GM21381 (cell line): ENCODE data around the gene SH3RF2.
A peak's percentile ranks its signal among the peaks of the same experiment; 100 is the strongest.

ENCODE experiments used
- ATAC-seq: cut with Tn5 transposase; IDR thresholded peaks from one replicate; pipeline ENCODE4 v1.9.1; 2021; ENCODE audit warnings: mild to moderate bottlenecking, moderate library complexity; ENCODE audit not compliant: unreplicated experiment

Gene SH3RF2

DNA sequence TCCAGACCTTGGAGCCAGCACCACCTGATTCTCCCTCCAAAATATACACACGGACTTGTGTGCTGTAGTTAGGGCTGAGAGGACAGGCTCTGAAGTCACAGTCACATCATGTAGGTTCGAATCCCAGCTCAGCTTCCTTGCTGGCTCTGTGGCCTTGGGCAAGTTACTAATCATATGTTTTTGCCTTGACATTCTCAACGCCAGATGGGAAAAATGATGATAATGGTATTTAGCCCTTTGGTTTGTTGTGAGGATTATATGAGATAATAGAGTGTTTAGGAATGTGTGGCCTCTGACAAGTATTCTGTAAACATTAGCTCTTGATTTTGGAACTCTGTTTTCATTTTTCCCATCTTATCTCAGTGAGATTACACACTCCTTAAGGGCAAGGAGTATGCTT is 96.5 kb downstream of the SH3RF2 start:
- no peak for ATAC-seq

- ATAC-seq = no peak
These were observed 97.7 kb downstream of the SH3RF2 start for GRCh38 chr5:146034127-146034526.

DNA sequence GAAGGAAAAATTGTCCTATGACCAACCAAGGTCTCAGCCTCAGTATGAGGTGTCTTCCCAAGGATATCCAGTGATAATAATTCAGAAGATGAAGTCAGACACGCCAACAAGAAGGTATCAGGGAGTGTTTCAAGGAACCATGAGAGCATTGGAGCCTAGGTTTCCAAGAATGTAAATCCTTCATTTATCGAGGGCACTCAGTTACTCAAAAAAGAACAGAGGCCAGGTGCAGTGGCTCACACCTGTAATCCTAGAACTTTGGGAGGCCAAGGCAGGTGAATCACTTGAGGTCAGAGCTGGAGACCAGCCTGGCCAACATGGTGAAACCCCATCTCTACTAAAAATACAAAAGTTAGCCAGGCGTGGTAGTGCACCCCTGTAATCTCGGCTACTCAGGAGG is 98.2 kb downstream of the SH3RF2 start:
- no peak for ATAC-seq

- ATAC-seq = no peak
These were observed 103.0 kb downstream of the SH3RF2 start for GRCh38 chr5:146039420-146039819.

GRCh38 chr5:146040527-146040926 is 104.1 kb downstream of the SH3RF2 start:
- ATAC-seq = no peak

GRCh38 chr5:146041180-146041789 is 104.9 kb downstream of the SH3RF2 start:
- peak; percentile 76 for ATAC-seq

DNA sequence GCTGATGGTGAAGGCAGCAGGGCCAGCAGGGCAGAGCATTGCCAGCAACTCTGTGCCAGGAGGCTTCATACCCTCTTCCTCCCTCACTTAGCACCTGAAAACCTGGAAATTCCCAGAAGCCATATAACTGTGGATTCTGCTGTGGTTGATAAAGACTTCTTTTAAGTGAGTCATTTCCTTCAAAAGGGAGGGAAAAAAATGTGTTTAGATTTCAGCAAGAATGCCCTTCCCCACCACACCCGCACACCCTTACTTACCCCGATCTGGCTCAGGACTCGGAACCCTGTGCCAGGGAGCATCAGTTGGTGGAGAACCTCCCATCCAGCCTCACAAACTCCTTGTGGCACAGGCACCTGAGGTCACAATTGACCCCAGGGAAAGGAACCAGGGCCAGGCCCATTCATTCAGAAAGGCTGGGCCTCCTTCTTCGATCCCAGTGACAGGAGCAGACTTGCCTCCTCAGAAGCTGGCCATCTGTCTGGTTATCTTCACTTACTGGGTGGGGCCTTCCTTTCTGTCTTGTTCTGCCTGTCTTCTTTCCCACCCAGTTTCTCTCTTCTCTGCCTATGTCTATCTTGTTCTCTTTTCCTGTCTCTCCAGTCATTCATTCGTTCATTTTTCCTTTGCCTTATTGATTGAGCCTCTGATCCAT is 106.4 kb downstream of the SH3RF2 start:
- no peak for ATAC-seq

- ATAC-seq = no peak
These were observed 107.3 kb downstream of the SH3RF2 start for GRCh38 chr5:146043722-146044121.

GRCh38 chr5:146047396-146047795 is 111.0 kb downstream of the SH3RF2 start:
- ATAC-seq = no peak

DNA sequence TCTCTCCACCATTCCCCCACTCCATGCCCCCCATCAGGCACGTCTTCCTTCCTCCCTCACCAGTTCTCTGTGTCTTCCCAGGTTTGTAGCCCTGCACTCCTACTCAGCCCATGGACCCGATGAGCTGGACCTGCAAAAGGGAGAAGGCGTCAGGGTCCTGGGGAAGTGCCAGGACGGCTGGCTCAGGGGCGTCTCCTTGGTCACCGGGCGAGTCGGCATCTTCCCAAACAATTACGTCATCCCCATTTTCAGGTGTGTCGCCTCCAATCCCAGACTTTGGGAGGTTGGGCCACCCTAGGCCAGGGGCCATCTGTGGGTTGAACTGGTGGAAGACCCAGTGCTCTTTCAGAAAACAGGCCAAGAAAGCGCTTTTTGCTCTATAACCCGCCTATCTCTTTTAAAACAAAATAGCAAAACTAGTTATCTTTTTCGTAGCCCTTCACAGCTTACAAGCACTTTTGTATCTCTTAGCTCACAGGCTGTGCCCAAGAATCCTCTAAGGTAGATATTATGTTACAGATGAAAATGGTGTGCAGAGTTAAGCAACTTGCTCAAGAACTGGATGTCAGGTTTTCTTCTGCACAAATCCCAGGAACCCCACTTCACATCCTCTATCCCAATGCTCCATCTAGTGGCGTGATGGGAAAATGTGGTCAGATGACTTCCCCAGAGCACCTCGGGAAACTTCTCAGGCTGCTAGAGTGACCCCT is 112.8 kb downstream of the SH3RF2 start:
- no peak for ATAC-seq

GRCh38 chr5:146049704-146050026 is 113.3 kb downstream of the SH3RF2 start:
- no peak for ATAC-seq

DNA sequence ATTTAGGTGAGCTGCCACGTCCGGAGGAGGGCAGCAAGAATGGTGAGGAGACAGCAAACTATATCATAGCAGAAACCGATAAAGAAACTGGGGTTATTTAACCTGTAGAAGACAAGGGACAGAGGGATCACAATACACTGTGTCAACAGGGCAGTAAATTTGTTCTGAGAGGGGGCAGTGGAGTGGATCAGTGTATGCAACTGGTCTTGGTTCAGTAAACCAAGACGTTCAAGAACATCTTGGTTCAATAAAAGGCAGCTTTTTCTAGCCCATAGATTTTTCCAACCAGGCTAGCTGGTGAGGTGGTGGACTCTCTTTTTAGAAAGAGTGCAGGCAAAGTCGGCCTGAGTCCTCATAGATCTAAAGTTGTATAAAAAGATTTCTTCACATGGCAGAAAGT is 113.7 kb downstream of the SH3RF2 start:
- ATAC-seq = no peak

DNA sequence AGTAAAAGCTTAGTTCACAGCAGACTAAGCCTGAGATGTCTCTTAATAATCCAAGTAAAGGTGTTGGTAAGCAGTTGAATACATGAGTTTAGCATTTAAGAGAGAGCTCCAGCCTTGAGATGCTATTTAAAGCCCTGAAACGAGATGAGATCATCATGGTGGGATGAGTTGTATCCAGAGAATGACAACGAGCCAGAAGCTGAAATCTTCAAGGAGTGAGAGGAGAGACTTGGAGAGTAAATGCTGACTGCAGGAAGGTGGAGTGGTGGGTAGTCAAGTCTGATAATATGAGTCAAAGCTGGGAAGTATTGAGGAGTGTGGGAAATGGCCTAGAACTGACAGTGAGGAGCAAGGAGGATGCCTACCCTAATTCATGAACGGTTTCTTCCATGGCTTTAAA is 115.3 kb downstream of the SH3RF2 start:
- no peak for ATAC-seq

DNA sequence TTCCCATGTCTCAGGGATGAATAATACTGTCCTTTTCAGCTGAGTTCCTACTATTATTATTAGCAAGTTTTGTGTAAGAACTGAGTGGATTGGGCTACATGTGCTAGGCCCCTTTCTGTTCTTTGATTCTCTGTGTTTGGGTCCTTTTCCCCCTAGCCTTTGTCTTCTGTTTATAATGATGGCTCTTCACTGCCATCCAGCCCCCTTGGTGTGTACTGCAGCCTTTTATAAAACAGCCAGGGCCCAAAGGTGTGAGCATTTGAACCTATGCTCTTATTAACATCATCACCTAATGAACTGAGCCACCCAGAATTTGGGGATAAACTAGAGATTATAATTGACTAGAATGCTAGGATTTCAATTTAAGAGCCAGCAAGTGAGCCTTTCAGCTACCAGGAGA is 116.4 kb downstream of the SH3RF2 start:
- no peak for ATAC-seq

DNA sequence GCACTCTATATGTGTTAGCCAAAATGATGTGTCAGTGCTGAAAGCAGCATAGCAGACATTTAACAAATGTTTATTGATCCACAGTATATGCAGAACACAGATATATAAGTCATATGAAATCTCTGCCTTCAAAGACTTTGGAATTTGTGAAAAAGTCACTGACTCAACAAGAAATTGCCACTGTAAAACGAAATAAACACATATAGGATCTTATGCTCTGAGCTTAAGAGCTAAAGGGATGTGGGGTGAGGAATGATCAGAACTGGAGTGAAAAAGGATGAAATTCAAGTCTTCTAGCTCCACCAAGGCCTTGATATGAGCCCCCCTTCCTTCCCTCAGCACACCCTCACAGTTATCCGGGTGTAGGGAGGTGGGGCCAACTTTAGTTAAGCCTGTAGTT is 119.1 kb downstream of the SH3RF2 start:
- ATAC-seq = no peak

DNA sequence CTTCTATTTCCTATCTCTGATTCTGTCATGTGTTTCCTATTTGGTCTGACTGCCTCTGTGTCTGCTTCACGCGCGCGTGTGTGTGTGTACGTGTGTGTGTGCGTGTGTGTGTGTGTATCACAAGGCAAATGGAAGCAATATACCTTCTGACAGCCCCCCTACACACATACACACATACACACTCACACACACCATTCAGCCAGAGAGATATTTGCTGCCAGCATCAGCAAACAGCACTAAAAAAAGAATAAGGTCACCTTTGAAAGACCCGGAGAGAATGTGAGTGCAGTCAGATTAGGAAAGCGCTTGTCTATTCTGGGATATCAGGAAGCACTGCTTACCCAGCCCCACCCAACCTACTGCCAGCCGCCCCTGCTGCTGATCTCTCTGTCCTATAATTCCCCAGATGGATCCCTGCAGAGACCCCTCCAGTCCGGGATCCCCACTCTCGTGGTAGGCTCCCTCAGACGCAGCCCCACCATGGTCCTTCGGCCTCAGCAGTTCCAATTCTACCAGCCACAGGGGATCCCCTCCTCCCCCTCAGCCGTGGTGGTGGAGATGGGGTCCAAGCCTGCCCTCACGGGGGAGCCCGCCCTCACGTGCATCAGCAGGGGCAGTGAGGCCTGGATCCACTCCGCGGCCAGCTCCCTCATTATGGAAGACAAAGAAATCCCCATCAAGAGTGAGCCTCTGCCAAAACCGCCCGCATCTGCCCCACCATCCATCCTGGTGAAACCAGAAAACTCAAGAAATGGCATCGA is 123.3 kb downstream of the SH3RF2 start:
- ATAC-seq = no peak

GRCh38 chr5:146060221-146060585 is 123.8 kb downstream of the SH3RF2 start:
- no peak for ATAC-seq

DNA sequence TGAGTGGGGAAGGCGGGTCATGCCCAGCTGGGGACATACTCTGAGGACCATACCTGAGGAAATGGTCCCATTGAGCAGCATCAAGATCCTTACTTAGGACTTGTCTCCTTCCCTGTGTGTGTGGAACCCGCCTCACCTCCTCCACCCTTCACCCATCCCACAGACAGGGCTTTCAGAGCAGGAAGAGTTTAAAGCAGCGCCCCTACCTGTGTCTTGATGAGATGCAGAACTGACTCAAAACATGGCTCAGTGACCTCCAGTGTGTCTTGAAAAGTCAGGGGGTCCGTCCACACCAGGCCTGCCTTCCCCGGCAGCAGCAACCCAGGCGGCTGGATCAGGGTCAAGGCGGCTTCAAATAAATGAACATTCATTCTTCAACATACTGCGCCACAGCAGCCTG is 130.6 kb downstream of the SH3RF2 start:
- no peak for ATAC-seq

GRCh38 chr5:146068206-146068605 is 131.8 kb downstream of the SH3RF2 start:
- ATAC-seq = no peak

DNA sequence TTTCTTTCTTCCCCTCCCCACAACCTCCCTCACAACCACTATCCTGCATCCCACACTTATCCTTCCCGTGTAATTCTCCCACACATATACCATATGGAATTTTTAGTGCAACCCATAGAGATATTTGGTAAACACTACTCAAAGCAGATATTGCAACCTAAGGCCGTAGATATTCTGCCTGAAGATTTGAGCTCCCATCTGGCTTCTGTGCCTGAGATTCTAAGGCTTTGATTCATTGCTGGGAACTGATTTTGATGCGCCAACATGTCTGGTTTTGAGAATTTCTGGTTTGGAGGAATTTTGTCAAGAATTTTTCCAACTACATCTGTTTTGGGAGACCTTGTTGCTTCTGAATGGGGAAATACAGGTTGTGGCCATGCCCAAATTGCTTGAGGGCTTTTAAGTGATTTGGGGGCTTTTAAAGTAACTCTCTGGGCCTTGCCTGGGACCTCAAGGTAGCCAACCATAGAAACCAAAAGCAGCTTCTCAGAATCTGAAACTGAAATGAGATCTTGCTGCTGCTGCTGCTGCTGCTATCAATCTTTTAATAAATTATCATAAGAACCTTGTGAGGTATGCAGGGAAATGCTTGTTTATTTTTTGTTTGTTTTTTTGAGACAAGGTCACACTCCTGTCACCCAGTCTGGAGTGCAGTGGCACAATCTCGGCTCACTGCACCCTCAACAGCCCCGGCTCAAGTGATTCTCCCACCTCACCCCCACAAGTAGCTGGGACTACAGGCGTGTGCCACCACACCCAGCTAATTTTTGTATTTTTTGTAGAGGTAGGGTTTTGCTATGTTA is 132.8 kb downstream of the SH3RF2 start:
- ATAC-seq = peak; percentile 61

GRCh38 chr5:146069780-146070099 is 133.4 kb downstream of the SH3RF2 start:
- ATAC-seq = peak; percentile 62
